Gastroesophageal sphincter (tissue), 3 donors: Measurements from ENCODE around the gene UAP1L1.

Source experiments
- CTCF ChIP-seq, 4 experiments: fragments of 200-600 bp in 2 of 4; fragments of 450-650 bp in 2 of 4; sonication (generic) in 1 of 4; IDR thresholded peaks; one replicate each; pipeline ENCODE4 v1.5.1; 2017 to 2019; ENCODE audit warnings: antibody characterized with exemption in 4 of 4, mild to moderate bottlenecking in 2 of 4, moderate library complexity in 2 of 4
- POLR2A ChIP-seq, 2 donors: fragments of 450-650 bp; IDR thresholded peaks; one replicate each; pipeline ENCODE4 v1.6.1; 2017; ENCODE audit warnings: antibody characterized with exemption in 2 of 2, mild to moderate bottlenecking in 2 of 2, moderate library complexity in 1 of 2
- POLR2AphosphoS5 ChIP-seq: sonication (generic); formaldehyde crosslinking; IDR thresholded peaks from one replicate; pipeline ENCODE4 v1.6.1; 2017; ENCODE audit warnings: antibody characterized with exemption

- TF ChIP-seq CTCF (IDR thresholded peaks at IDR 0.05) (no peak), POLR2A (IDR thresholded peaks at IDR 0.05) (no peak), POLR2AphosphoS5 (no peak)
Measured at GRCh38 chr9:137052998-137053943, 24.0 kb upstream of the UAP1L1 start.
